Retinal pigment epithelial cell (primary cell): ENCODE results near the gene KRTAP20-4.

Experiments used
- DNase-seq: peaks from one replicate; pipeline ENCODE4 v3.0.0-alpha.2; 2010; ENCODE audit warnings: low read depth
- H3K4me3 ChIP-seq: 2 replicates; pipeline ENCODE4 v1.5.1; 2011; ENCODE audit warnings: mild to moderate bottlenecking, low read length, control low read depth, moderate library complexity
- TF ChIP-seq, protein P1 (sequence below): conservative IDR thresholded peaks from 2 replicates; pipeline ENCODE4 v1.5.1; 2011; ENCODE audit warnings: low read depth, low read length, control low read depth, inconsistent platforms

Gene KRTAP20-4

GRCh38 chr21:30620522-30620921 is at the start of gene KRTAP20-4:
Gene KRTAP20-4, plus strand, starts transcription at chr21:30620627.
- no peak for DNase-seq
- TF ChIP-seq, protein P1, sequence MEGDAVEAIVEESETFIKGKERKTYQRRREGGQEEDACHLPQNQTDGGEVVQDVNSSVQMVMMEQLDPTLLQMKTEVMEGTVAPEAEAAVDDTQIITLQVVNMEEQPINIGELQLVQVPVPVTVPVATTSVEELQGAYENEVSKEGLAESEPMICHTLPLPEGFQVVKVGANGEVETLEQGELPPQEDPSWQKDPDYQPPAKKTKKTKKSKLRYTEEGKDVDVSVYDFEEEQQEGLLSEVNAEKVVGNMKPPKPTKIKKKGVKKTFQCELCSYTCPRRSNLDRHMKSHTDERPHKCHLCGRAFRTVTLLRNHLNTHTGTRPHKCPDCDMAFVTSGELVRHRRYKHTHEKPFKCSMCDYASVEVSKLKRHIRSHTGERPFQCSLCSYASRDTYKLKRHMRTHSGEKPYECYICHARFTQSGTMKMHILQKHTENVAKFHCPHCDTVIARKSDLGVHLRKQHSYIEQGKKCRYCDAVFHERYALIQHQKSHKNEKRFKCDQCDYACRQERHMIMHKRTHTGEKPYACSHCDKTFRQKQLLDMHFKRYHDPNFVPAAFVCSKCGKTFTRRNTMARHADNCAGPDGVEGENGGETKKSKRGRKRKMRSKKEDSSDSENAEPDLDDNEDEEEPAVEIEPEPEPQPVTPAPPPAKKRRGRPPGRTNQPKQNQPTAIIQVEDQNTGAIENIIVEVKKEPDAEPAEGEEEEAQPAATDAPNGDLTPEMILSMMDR: no peak
- H3K4me3 ChIP-seq: no peak within 1 kb of the TSS

DNA sequence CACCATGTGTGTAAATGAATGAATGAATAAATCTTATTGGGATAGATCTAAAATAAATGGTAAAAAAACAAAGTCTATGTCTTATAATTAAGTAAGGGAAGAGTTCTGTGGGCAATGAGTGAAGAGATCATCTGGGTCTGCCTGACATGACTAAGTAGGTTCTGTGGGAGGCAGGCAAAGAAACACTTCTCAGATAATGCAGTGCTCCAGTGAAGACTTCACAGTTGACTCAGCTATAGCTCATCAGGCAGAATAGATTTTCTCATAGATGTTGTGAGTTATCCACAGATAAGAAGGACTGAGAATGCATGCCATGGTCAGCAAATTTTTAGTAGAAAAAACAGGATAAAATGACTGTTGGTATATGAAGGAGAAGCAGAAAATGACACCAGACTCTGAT is 42.7 kb upstream of the KRTAP20-4 start:
- TF ChIP-seq, protein P1: no peak
- DNase-seq: no peak
- no peak overlapping the region for H3K4me3 ChIP-seq

DNA sequence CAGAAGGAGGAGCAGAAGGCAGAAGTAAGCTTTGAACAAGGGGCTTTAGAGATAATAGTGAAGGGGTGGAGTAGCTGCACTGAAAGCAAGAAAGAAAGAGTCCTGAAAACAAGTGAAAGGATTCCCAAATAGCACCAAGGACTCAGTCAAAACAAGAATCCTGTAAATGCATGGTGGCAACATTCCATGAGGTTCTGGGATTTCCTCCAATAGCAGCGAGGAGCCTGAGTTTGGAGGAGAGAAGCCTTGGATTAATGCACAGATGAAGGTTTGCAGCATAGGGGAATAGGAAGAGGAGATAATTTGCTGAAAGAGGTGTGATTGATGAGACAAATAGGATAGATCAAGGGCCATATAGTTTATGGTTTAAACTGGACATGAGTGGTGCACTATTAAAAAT is 41.1 kb upstream of the KRTAP20-4 start:
- no peak overlapping the region for H3K4me3 ChIP-seq
- TF ChIP-seq, protein P1: no peak
- no peak for DNase-seq

- no peak for DNase-seq
- H3K4me3 ChIP-seq: no peak overlapping the region
- TF ChIP-seq, protein P1: no peak
Measured at GRCh38 chr21:30580132-30580531, 40.3 kb upstream of the KRTAP20-4 start.

GRCh38 chr21:30582870-30583269 is 37.6 kb upstream of the KRTAP20-4 start:
- TF ChIP-seq, protein P1: no peak
- no peak for DNase-seq
- H3K4me3 ChIP-seq: no peak overlapping the region

GRCh38 chr21:30590297-30590696 is 30.1 kb upstream of the KRTAP20-4 start, which contains the start of gene KRTAP22-2:
Gene KRTAP22-2, minus strand, starts transcription at chr21:30590397.
- TF ChIP-seq, protein P1: no peak
- no peak for DNase-seq
- no peak within 1 kb of the TSS for H3K4me3 ChIP-seq

DNA sequence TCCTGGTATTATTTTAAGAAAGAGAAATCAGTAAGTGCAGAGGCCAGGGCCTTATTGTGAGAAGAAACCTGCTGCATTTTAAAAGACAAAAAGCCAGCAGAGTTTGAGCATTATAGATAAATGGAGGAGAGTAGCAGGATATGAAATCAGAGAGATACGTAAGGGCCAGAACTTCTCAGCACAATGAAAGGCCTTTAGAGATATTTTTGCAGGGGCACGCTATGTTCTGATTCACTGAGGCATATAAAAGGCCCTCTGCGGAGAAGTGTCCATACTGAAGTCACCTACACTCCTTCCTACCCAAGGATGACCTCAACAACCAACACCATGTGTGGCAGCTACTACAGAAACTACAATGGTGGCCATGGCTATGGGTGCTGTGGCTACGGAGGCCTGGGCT is 28.3 kb upstream of the KRTAP20-4 start, which contains the start of gene KRTAP6-3:
TSS of gene KRTAP6-3 (plus strand) at position 301 of the 400 bp plus-strand sequence. CDS start at position 307, 6 bp downstream.
- TF ChIP-seq, protein P1: no peak
- H3K4me3 ChIP-seq: no peak within 1 kb of the TSS
- no peak for DNase-seq
